Measurements from ENCODE around the gene RSU1. TPM values are rescaled to one million over a fixed set of nuclear protein-coding genes. Genes with fewer than 3 reads are reported as not detected.

RSU1 gene
- total RNA-seq, 1 experiment from 2014 or later, result 29.5 TPM

- no peaks in the 10 kb centered on the region for H3K36me3 ChIP-seq (ENCODE audit: control insufficient read depth in 1 of 2, insufficient read depth in 2 of 2, low read length in 2 of 2)
- no peaks in the 10 kb centered on the region for H3K27me3 ChIP-seq (ENCODE audit: insufficient read depth, low read length)
- no peak overlapping the region for H3K4me2 ChIP-seq (ENCODE audit: low read length)
- no peaks in the 10 kb centered on the region for H3K9me2 ChIP-seq (ENCODE audit: insufficient read depth)
- H3K9me3 ChIP-seq (ENCODE audit: control insufficient read depth in 1 of 2, insufficient read depth in 1 of 2, low read depth in 1 of 2, low read length in 2 of 2), result no peaks in the 10 kb centered on the region
- no peaks in the 10 kb centered on the region for H3K4me1 ChIP-seq (ENCODE audit: control insufficient read depth in 1 of 2, insufficient read depth in 2 of 2, low read length in 2 of 2)
- no peak overlapping the region for H2AFZ ChIP-seq (ENCODE audit: low read depth, low read length, poor library complexity, severe bottlenecking)
- no peak overlapping the region for H3K27ac ChIP-seq (ENCODE audit: low read depth, low read length)
- TF ChIP-seq CTCF (IDR thresholded peaks at IDR 0.05 in 2 of 3, conservative IDR thresholded peaks at IDR 0.05 in 1 of 3; ENCODE audit: borderline replicate concordance in 1 of 3, insufficient read depth in 1 of 3, low read depth in 2 of 3, low read length in 2 of 3) (no peak), ZFX (IDR thresholded peaks at IDR 0.05) (no peak), YY1 (IDR thresholded peaks at IDR 0.05; ENCODE audit: extremely low read depth, insufficient replicate concordance, low read depth, low read length) (no peak), MAX (IDR thresholded peaks at IDR 0.05) (no peak), ATF3 (IDR thresholded peaks at IDR 0.05) (no peak), TCF7L2 (IDR thresholded peaks at IDR 0.05; ENCODE audit: borderline replicate concordance, extremely low read depth, insufficient read depth, insufficient read length) (no peak), CBX3 (IDR thresholded peaks at IDR 0.05; ENCODE audit: low read depth) (no peak), POLR2AphosphoS5 (IDR thresholded peaks at IDR 0.05; ENCODE audit: low read depth, low read length) (no peak)
- ChIA-PET CTCF (no interaction called here), RAD21 (ENCODE audit: low non-redundant PET in 1 of 2, low total read pairs in 2 of 2, uncharacterized antibody in 2 of 2, unreplicated experiment in 2 of 2) (no interaction called here), POLR2A (no interaction called here)
- ATAC-seq (no peak), DNase-seq (ENCODE audit: low read depth, low spot score) (no peak)
- intact Hi-C loops (cut with micrococcal nuclease), result no loop called here
- H3K4me3 ChIP-seq (replicated peaks in 1 of 2; ENCODE audit: low read depth in 1 of 2, low read length in 2 of 2), result no peak overlapping the region
- H3K79me2 ChIP-seq (ENCODE audit: insufficient read depth, low read length), result no peaks in the 10 kb centered on the region
- no TSS peak for BruUV-seq (replicated peaks)
- H4K20me1 ChIP-seq (ENCODE audit: insufficient read depth), result no peaks in the 10 kb centered on the region; the same call in 1 of the 2 replicates
- no peak overlapping the region for H3K9ac ChIP-seq (ENCODE audit: low read length)
Measured at GRCh38 chr10:16565604-16566003, 251.6 kb downstream of the RSU1 start.
